Measurements from ENCODE around the gene TAOK2.

The TAOK2 gene

DNA sequence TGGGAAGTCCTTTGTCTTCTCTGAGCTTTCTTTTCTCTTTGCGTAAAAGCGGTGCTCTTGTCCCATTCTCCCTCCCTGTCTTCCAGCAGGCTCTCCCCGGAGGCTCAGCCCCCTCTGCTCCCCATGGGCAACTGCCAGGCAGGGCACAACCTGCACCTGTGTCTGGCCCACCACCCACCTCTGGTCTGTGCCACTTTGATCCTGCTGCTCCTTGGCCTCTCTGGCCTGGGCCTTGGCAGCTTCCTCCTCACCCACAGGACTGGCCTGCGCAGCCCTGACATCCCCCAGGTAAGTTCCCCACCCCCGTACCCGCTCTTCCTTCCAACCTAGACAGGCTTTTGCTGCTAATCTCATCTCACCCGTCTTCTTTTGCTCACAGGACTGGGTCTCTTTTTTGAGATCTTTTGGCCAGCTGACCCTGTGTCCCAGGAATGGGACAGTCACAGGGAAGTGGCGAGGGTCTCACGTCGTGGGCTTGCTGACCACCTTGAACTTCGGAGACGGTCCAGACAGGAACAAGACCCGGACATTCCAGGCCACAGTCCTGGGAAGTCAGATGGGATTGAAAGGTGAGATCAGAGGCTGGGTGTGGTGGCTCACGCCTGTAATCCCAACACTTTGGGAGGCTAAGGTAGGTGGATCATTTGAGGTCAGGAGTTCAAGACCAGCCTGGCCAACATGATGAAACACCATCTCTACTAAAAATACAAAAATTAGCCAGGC lies 10.5 kb upstream of the TAOK2 start:
- no peak for ATAC-seq

DNA sequence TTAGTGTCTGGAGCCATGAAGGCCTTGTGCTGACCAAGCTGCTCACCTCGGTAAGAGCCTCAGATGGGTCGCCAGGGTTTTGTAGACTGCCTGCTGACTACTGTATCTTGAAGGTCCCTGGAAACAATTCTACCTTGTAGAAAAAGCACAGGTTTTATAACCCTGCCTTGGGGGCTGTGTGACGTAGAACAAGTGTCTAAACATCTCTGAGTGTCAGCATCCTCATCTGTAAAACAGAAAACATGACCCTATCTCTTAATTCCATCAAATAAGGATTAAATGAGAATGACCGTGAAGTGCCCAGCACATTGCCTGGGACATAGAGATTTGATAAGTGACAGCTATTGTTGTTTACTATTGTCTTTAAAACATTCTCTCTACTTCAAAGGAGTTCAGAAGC lies 5.5 kb upstream of the TAOK2 start:
- no peak for ATAC-seq

DNA sequence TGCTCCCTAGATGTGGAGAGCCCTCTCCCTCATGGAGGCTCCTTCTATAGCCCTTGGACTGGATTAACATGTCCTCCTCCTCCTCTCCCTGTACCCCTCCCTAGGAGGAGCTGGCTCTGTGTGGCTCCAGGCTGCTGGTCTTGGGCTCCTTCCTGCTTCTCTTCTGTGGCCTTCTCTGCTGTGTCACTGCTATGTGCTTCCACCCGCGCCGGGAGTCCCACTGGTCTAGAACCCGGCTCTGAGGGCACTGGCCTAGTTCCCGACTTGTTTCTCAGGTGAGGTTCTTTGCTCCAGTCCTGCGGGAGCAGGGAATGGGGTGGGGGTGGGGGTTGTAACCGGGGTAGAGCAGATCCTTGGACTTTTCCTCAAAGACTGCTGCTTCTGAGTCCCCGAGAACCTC lies 2.4 kb upstream of the TAOK2 start:
- no peak for ATAC-seq

DNA sequence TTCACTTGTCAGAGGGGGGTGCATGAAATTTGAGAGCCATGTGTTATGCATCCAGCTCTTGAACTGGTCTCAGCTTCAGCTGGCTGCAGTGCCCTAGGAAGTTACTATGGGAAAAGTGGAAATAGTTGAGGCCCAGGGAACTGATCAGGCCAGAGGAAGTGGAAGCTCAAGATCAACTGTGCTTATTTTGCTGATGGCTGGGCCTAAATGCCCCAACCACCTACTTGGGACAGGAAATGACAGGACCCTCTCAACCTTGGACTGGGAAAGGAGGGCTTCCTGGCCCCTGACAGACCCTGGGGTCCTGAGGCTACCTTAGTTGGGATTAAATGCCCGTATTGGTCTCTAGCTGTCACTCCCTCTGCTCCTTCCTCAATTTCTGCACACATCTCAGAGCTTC lies 1.2 kb upstream of the TAOK2 start:
- no peak for ATAC-seq

DNA sequence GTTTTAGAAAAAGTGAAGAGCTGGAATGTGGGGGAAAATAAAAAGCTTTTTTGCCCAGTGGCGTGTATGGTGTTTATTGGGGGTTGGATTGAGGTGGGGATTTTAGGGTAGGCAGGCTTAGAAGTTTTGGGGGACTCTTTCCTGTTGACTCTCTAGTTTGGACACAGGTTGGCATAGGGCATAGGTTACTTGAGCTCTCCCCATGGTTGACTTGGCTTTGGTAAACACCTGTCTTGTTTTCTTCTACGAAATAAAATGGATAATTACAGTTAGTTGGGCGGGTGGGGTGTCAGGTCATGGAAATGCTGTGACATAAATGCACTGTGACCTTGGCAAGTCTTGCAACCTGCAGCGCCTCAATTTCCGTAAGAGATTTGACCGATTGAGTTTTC lies 680 bp upstream of the TAOK2 start:
- no peak for ATAC-seq

DNA sequence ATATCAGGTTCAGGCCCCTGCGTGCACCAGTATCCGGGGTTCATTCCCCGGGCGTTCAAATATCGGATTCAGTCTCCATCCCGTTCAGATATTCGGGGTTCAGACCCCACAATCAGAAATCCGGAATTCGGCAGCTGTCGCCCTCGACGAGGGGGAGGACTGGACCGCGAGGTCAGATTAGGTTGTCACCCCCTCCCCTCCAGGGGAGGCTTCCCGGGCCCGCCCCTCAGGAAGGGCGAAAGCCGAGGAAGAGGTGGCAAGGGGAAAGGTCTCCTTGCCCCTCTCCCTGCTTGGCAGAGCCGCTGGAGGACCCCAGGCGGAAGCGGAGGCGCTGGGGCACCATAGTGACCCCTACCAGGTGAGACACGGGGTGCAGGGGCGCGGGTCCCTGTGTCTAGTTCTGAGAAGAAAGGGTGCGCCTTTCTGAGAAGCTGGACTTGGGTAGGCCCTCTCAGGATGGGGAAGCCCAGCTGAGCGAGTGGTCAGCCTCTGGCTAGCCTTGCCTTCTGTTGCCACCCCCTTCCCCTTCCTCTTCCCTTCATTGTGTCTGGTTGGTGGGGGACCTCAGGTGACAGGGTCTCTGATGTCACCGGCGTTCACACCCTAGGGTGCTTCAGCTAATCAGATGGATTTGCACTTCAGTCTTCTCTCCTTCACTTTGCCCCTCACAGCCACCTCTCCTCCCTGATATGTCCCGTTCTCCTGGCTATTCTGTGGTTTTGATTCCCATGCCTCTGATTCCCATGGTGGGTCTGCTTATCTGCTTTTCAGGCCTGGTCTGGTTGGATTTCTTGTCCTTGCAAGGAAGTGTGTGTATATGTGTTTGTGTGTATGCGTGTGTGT lies 844 bp downstream of the TAOK2 start:
- no peak for ATAC-seq

DNA sequence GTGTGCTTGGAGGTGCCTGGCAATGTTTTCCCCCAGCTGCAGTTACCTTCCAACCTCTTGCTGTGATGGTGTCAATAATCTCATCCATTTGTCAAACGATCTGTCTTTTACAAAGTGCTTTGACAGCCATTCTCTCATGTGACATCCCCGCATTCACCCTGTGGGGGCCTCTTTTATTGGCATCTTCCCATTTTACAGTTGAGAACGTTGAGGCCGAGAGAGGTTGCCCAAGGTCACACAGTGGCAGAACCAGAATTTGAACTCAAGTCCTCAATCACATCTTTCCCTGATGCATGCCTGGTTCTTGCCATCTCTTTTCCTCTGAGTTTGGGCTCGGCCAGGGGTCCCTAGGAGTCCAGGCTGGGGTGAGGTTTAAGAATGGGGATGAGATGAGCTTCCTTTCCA lies 1.5 kb downstream of the TAOK2 start:
- no peak for ATAC-seq

DNA sequence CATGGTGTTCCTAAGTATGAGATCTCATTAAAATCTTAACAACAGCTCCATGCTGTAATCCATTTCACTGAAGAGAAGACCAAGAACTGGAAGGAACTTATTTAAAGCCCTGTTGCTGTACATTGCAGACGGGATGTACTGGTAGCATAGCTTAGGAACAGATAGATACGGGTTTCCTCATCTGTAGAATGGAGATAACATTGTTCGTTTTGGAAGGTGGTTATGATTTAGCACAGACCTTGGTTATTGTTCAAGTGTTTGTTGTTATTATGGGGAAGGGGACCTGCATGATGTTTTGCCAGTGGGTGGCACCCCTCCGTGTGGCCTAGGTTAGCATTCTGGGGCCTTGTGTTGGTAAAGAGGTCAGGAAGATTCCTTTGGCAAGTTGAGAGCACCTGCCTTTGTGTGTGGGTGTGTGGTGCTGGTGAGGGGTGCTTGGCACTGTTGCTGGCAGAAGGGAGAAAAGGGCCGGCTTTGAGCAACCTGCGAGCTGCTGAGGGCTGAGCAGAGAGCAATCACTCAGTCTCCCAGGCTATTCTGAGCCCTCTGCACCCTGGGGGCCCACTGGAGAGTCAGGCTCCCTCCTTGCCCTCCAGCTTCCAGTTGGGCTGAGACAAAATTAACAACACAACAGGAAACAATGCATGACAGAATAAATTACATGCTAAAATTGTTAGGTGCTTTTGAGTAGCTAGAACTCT lies 2.3 kb downstream of the TAOK2 start:
- no peak for ATAC-seq

DNA sequence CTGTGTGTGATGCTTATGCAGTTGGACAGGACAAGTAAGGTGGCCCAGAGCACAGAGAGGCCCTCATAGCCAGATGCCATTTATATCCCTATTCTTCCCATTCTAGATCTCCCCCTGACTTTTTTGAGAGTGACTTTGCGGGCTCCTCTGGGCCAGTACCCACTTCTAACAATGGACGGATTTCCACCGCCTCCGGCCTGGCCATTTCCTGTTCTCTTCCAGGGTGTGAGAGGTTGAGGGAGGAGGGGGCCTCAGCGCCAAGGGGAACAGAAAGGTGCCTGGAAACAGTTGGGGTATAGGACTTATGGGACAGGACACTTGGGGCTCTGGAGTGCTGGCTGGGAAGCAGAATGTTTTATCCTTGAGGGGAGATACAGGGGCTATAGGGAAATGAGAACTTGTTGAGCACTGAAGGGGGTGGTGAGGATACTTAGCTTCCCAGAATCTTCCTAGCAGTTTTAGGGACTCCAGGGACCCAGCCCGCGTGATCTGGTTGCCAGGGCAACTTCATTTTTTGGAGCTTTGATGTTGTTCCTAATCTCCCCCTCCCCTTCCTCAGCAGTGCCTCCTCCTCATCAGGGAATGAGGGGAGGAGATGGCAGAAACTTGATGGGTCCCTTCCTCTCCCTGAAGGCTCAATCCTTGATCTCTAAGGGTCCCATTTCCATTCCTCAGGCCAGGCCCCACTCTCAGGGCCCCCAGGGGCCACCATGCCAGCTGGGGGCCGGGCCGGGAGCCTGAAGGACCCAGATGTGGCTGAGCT lies 3.6 kb downstream of the TAOK2 start:
- ATAC-seq = no peak

DNA sequence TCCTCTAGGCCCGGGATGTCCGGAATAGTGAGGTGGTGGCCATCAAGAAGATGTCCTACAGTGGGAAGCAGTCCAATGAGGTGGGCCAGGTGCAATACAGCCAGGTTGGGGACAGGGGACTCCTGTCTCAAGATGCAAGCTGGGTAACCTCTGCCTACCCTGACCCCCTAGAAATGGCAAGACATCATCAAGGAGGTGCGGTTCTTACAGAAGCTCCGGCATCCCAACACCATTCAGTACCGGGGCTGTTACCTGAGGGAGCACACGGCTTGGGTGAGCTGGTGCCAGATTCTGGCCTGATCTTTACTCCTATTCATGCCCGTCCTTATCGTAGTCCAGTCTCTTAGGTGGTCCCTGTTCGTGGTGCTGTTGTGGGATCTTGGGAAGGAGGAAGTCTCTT lies 4.4 kb downstream of the TAOK2 start:
- ATAC-seq = no peak

DNA sequence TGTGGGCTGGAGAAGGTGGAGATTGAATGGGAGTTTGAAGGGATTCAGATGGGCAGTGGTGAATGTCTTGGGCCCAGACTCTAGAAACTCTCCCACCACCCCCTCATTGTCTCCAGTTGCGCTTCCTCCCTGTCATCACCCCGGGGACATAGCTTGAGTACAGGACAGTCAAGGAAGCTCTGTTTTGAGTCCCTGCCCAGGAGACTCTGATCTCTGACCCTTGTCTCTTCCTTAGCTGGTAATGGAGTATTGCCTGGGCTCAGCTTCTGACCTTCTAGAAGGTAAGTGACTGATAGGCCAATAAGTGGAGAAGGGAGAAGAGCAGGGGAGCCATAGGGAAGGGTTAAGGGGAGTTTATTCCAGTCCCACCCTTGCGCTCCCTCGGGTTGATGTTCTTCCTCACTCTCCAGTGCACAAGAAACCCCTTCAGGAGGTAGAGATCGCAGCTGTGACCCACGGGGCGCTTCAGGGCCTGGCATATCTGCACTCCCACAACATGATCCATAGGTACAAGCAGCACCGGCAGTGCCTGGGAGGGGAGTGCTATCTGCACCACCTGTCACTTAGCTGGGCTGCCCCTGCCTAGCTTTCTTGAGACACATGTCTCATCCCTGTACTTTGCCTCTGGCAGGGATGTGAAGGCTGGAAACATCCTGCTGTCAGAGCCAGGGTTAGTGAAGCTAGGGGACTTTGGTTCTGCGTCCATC lies 5.0 kb downstream of the TAOK2 start:
- no peak for ATAC-seq

DNA sequence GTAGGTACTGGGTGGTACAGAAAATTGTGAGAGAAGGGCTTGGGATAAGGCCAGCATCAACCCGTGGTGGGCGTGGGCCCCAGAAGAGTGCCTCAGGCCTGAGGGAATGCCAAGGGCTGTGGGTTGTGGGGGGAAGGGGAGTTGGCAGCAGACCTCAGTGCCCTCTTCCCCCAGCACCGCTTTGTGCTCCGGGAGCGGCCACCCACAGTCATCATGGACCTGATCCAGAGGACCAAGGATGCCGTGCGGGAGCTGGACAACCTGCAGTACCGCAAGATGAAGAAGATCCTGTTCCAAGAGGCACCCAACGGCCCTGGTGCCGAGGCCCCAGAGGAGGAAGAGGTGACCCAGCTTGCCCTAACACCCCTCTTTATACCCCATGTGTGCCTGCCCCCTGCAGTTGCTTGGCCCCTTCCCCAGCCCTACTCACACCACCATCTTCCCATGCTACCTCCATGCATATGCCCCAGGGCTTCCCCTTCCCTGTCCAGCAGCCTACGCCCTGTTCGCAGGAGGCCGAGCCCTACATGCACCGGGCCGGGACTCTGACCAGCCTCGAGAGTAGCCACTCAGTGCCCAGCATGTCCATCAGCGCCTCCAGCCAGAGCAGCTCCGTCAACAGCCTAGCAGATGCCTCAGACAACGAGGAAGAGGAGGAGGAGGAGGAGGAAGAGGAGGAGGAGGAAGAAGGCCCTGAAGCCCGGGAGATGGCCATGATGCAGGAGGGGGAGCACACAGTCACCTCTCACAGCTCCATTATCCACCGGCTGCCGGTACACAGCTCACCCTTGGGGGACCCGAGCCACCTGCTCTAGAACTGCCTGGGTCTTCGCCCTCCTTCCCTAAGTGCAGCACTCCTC lies 9.1 kb downstream of the TAOK2 start:
- no peak for ATAC-seq

DNA sequence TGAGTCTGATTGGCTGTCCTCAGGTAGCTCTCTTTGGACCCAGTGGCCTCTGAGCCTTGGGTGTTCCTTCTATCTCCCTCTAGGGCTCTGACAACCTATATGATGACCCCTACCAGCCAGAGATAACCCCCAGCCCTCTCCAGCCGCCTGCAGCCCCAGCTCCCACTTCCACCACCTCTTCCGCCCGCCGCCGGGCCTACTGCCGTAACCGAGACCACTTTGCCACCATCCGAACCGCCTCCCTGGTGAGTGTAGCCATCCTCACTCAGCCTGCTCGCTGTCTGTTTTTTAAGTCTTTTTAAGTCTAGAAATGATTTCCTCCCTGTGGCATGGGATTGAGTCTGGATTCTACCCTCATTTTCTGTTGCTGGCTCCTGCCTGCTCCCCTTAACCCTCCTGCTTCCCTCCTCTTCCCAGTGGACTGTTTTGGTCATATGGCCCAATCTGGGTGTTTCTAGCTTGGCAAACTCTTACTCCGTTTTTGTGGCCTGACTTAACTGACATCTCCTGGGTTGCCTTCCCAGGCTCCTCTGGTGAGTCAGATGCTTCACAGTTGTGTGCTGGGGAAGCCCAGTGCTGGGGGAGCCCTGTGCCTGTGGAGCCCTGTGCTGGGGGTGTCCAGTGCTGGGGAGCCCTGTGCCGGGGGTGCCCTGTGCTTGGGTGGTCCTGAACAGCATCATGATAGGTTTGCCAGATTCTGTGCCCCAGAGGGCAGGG lies 9.9 kb downstream of the TAOK2 start:
- ATAC-seq = no peak

DNA sequence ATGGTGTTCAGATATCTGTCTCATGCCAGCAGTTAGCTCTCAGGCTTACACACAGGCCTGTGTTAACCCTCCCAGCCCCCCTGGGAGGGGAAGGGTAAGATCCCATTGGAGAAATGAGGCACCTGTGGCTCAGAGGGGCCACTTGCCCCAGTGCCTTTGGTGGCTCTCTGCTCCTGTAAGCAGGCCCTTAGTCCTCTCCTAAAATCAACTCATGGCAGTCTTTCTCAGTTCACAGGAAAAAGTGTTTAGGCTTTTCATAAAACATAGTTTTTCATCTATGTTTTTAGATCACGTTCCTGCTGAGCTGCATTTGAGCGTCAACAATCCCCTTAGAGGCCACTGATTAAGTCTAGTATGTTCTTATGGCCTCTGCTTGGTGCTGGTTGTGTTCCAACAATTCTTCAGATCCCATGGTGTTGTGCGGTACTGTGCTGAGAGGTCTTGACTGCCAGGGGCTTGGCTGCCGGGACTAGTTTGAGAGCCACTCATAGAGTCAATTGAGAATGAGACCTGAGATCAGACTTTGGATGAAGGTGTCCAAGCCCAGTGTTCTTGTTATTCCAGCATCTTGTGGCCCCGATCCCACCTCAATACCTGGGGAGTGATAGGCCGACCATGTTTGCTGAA lies 10.6 kb downstream of the TAOK2 start:
- no peak for ATAC-seq

DNA sequence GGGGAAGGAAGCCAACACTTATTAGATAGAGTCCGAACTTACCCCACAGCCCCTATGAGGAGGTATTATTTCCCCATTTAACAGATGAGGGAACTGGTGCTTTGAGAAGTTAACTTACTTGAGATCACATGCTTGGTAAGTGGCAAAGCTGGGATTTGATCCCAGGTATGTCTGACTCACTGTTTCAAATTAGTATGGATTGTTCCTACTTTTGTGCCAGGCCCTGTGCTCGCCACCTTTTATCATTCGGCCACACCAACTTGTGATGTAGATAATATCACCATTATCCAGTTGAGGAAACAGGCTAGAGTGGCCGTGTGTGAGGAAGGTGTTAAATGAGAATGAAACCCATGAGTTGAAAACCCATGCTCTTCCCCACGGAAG lies 11.1 kb downstream of the TAOK2 start:
- ATAC-seq = no peak

DNA sequence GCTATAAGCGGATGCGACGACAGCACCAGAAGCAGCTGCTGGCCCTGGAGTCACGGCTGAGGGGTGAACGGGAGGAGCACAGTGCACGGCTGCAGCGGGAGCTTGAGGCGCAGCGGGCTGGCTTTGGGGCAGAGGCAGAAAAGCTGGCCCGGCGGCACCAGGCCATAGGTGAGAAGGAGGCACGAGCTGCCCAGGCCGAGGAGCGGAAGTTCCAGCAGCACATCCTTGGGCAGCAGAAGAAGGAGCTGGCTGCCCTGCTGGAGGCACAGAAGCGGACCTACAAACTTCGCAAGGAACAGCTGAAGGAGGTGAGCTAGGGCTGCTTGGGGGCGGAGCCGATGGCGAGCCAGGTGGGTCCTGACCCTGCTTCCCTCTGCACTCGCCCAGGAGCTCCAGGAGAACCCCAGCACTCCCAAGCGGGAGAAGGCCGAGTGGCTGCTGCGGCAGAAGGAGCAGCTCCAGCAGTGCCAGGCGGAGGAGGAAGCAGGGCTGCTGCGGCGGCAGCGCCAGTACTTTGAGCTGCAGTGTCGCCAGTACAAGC lies 11.7 kb downstream of the TAOK2 start:
- ATAC-seq = no peak

DNA sequence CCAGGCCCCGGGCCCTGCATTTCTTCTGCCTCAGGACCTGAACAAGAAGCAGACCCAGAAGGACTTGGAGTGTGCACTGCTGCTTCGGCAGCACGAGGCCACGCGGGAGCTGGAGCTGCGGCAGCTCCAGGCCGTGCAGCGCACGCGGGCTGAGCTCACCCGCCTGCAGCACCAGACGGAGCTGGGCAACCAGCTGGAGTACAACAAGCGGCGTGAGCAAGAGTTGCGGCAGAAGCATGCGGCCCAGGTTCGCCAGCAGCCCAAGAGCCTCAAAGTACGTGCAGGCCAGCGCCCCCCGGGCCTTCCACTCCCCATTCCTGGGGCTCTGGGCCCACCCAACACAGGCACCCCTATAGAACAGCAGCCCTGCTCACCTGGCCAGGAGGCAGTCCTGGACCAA lies 12.6 kb downstream of the TAOK2 start:
- no peak for ATAC-seq

DNA sequence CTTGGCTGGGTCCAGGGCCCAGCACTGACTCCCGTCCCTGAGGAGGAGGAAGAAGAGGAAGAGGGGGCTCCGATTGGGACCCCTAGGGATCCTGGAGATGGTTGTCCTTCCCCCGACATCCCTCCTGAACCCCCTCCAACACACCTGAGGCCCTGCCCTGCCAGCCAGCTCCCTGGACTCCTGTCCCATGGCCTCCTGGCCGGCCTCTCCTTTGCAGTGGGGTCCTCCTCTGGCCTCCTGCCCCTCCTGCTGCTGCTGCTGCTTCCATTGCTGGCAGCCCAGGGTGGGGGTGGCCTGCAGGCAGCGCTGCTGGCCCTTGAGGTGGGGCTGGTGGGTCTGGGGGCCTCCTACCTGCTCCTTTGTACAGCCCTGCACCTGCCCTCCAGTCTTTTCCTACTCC lies 13.3 kb downstream of the TAOK2 start:
- ATAC-seq = no peak

DNA sequence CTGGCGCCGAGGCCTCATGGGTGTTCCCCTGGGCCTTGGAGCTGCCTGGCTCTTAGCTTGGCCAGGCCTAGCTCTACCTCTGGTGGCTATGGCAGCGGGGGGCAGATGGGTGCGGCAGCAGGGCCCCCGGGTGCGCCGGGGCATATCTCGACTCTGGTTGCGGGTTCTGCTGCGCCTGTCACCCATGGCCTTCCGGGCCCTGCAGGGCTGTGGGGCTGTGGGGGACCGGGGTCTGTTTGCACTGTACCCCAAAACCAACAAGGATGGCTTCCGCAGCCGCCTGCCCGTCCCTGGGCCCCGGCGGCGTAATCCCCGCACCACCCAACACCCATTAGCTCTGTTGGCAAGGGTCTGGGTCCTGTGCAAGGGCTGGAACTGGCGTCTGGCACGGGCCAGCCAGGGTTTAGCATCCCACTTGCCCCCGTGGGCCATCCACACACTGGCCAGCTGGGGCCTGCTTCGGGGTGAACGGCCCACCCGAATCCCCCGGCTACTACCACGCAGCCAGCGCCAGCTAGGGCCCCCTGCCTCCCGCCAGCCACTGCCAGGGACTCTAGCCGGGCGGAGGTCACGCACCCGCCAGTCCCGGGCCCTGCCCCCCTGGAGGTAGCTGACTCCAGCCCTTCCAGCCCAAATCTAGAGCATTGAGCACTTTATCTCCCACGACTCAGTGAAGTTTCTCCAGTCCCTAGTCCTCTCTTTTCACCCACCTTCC lies 13.9 kb downstream of the TAOK2 start:
- ATAC-seq = no peak

Measured in activated CD4-positive, CD25-positive, alpha-beta regulatory T cell treated with anti-CD3 and anti-CD28 coated beads, Interleukin-2, amount 50 U/mL, for 24 hours (primary cell).